Right lobe of liver (tissue), 6 donors: ENCODE data around the gene PRUNE1. TPM values are rescaled to one million over a fixed set of nuclear protein-coding genes. Genes with fewer than 3 reads are reported as not detected.

Experiments
- ATAC-seq, 4 donors: fragments of 200-7000 bp; cut with Tn5 transposase; one replicate each; pipeline ENCODE4 v1.9.1; 2020; ENCODE audit warnings: mild to moderate bottlenecking in 4 of 4, moderate library complexity in 4 of 4
- DNase-seq, 3 donors: peaks; one replicate each; pipeline ENCODE4 v3.0.0-alpha.2; 2020
- H3K27ac ChIP-seq, 3 donors: fragments of 200-600 bp; one replicate each; pipeline ENCODE4 v1.8.0; 2022
- H3K27me3 ChIP-seq, 2 donors: fragments of 200-600 bp; one replicate each; pipeline ENCODE4 v1.8.0; 2022
- H3K36me3 ChIP-seq, 4 donors: fragments of 200-600 bp; sonication (generic) in 1 of 4; one replicate each; pipeline versions ENCODE4 v1.5.1 to v1.8.0; 2017 to 2022; ENCODE audit warnings: control low read depth in 1 of 4
- H3K4me1 ChIP-seq, 4 donors: fragments of 200-600 bp; sonication (generic) in 1 of 4; one replicate each; pipeline versions ENCODE4 v1.5.1 to v1.8.0; 2017 to 2022; ENCODE audit warnings: control low read depth in 1 of 4
- H3K4me3 ChIP-seq, 3 donors: fragments of 200-600 bp; one replicate each; pipeline ENCODE4 v1.8.0; 2022
- H3K9me3 ChIP-seq, 4 donors: fragments of 200-600 bp; sonication (generic) in 1 of 4; one replicate each; pipeline versions ENCODE4 v1.5.1 to v1.8.0; 2017 to 2022; ENCODE audit warnings: control low read depth in 1 of 4
- POLR2A ChIP-seq: fragments of 450-650 bp; IDR thresholded peaks from one replicate; pipeline ENCODE4 v1.6.1; 2017; ENCODE audit warnings: antibody characterized with exemption, mild to moderate bottlenecking
- WGBS: methylation state at CpG from one replicate; pipeline ENCODE4 v1.1.6; 2018; ENCODE audit warnings: low coverage, low lambda C conversion rate; ENCODE audit not compliant: insufficient coverage; ENCODE audit errors: missing lambda C conversion rate; 5-methylcytosine and 5-hydroxymethylcytosine counted together
- intact Hi-C, 2 donors: fragments of 100-400 bp; cut with DNase I; formaldehyde crosslinking; loops; one replicate each; pipeline versions ENCODE4 v1.11.2 to v1.14.1; 2022
- total RNA-seq, 6 experiments: library from RNA; depleted of rRNA in 2 of 6; stranded (reverse); fragments of >200 nt in 2 of 6; fragmentation: NEBNext Ultra II Directional in 3 of 6; extraction: Animal tissue kit (Norgen Biotek cat#: 25700) in 3 of 6; gene quantifications; one replicate each; pipeline versions ENCODE4 v1.1.0 to v1.2.4, GENCODE V29; 2016 to 2023
- TF ChIP-seq, protein P1 (sequence below), 4 donors: fragments of 200-600 bp in 3 of 4; fragments of 450-650 bp in 1 of 4; IDR thresholded peaks; one replicate each; pipeline versions ENCODE4 v1.5.1 to v1.8.0; 2016 to 2022; ENCODE audit warnings: antibody characterized with exemption in 4 of 4, mild to moderate bottlenecking in 2 of 4
- donor health status: DM: no; HTN: yes; CAD: no.
- donor health status: DM: no; HTN: no; CAD: no.
- donor health status: DM: no; HTN: no; CAD: no.
- donor health status: DM: no; HTN: yes; CAD: no.
- donor health status: DM: no; HTN: yes; CAD: no.

PRUNE1 gene
- total RNA-seq, 6 experiments from 2014 or later, result 4.7 to 12.0 (median 10.1) TPM

GRCh38 chr1:150976879-150977694 is 31.2 kb upstream of the PRUNE1 start:
- Histone ChIP-seq H3K4me1 (peaks cover 0 to 60% (median 25%) of the 10 kb centered on the region in 4 donors), H3K4me3 (no peak overlapping the region), H3K36me3 (no peaks in the 10 kb centered on the region), H3K27ac (peak overlapping the region; percentile 66 to 70 (median 69)), H3K27me3 (no peaks in the 10 kb centered on the region), H3K9me3 (no peaks in the 10 kb centered on the region)
- 18% methylated on average over 9 of the region's 11 CpGs for WGBS
- DNase-seq (peak; percentile 89 to 94 (median 92)), ATAC-seq (peak; percentile 54 to 70 (median 62))
- TF ChIP-seq, protein P1, sequence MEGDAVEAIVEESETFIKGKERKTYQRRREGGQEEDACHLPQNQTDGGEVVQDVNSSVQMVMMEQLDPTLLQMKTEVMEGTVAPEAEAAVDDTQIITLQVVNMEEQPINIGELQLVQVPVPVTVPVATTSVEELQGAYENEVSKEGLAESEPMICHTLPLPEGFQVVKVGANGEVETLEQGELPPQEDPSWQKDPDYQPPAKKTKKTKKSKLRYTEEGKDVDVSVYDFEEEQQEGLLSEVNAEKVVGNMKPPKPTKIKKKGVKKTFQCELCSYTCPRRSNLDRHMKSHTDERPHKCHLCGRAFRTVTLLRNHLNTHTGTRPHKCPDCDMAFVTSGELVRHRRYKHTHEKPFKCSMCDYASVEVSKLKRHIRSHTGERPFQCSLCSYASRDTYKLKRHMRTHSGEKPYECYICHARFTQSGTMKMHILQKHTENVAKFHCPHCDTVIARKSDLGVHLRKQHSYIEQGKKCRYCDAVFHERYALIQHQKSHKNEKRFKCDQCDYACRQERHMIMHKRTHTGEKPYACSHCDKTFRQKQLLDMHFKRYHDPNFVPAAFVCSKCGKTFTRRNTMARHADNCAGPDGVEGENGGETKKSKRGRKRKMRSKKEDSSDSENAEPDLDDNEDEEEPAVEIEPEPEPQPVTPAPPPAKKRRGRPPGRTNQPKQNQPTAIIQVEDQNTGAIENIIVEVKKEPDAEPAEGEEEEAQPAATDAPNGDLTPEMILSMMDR (IDR thresholded peaks at IDR 0.05), result no peak
- peak; percentile 88 for TF ChIP-seq POLR2A
- intact Hi-C loops, result no loop called here

DNA sequence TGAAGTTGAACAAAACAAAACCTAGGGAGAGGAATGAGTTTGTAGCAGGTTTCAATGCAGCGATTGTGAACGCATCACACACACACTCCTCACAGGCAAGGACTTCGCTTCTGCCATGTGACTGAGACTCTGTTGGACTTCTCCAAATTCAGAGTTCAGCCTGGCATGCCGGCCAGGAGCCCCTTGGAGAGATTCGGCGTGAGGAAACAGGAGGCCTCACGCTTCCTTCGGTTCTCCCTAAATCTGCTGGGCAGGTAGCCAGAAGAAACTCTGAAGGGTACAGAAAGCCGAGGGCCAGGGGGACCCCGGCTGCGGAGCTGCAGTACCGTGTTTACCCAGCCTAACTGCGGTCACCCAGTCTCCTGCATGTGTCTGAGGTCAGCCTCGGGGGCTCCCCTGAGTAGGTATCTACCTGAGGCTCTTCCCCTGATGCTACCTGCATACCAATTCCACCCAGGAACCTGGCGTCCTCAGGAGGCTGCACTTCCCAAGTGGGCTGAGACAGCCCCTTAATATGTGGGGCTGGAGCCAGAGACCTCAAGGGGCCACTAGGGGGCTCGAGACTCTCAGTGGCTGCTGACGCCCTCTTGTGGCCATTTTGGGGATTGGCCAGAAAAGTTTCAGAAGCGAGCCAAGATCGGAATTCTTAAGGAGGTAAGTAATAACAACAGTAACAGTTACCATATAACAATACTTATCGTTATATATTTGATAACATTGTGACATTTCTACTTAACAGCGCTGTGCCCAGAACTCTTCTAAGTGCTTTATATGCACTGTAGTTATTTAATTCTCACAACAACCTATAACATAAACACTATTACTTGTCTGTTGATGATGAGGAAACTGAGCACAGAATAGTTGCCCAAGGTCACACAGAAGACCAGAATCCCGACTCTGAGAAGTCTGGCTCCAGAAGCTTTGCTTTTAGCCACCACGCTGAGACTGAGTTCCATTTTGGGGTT is 28.9 kb upstream of the PRUNE1 start:
- intact Hi-C loops, result loop anchor here in 1 of 2 donors (10.0 kb wide), 1 partner anchor 45 kb away; no protein-coding TSS in a partner anchor
- Histone ChIP-seq H3K36me3 (no peaks in the 10 kb centered on the region), H3K9me3 (no peaks in the 10 kb centered on the region), H3K4me3 (peak overlapping the region; percentile 18 to 43 (median 30)), H3K27ac (peak overlapping the region; percentile 43 to 68 (median 56)), H3K4me1 (peaks cover 0 to 64% (median 26%) of the 10 kb centered on the region in 4 donors), H3K27me3 (no peaks in the 10 kb centered on the region)
- ATAC-seq (peak; percentile 31 to 47 (median 36)), DNase-seq (peak; percentile 76 to 83 (median 81))
- WGBS, result 8% methylated on average over 19 of the region's 23 CpGs
- TF ChIP-seq, protein P1 (IDR thresholded peaks at IDR 0.05), result peak; percentile 99 to 100 (median 100)
- TF ChIP-seq POLR2A, result no peak

DNA sequence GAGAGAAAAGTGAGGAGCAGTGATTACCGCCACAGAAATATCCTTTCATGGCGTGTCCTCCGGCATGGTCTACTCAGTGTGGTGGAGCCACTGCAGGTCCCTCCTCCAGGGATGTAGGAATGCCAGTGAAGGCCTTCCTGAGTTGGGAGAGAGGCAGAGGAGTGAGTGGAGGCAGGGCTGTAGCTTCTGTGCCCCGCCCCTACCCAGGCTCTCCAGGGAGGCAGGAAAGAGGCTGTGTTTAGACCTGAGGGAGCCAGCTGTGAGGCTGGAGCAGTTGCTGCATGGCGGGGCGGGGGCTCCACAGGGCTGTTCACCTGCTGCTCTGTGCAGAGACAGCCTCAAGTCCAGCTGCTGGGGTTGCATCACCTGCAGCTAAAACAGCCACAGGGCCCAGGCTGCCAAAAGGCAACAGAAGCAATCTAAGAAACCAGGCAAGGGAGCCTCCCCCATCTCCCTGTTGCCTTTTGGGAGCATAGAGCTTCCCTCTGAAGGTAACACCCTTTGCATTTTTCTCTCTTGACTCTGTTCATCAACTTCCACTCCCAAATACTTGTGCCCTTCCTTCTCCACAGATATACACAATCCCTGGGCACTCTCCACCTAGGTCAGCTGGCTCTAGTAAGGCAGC is 27.0 kb upstream of the PRUNE1 start:
- 67% methylated on average over 1 of the region's 6 CpGs for WGBS
- TF ChIP-seq, protein P1 (IDR thresholded peaks at IDR 0.05), result no peak
- no peak for TF ChIP-seq POLR2A
- Histone ChIP-seq H3K4me1 (peaks cover 0 to 59% (median 26%) of the 10 kb centered on the region in 4 donors), H3K27me3 (no peaks in the 10 kb centered on the region), H3K36me3 (no peaks in the 10 kb centered on the region), H3K27ac (peak overlapping the region in 2 of 3 donors; percentile 1 to 68), H3K9me3 (no peaks in the 10 kb centered on the region), H3K4me3 (peak overlapping the region in 1 of 3 donors; percentile 33)
- intact Hi-C loops, result loop anchor here in 1 of 2 donors (10.0 kb wide), 1 partner anchor 46 kb away; no protein-coding TSS in a partner anchor
- ATAC-seq (peak; percentile 19 to 59 (median 31)), DNase-seq (peak; percentile 52 to 76 (median 72))
